HG03442 (cell line): ENCODE measurements around the gene CTNND1.

Experiments used
- ATAC-seq: cut with Tn5 transposase; IDR thresholded peaks from one replicate; pipeline ENCODE4 v1.9.1; 2021; ENCODE audit warnings: mild to moderate bottlenecking, moderate library complexity; ENCODE audit not compliant: unreplicated experiment

The CTNND1 gene

GRCh38 chr11:57842873-57843272, 81.3 kb downstream of the CTNND1 start:
- ATAC-seq, result no peak

DNA sequence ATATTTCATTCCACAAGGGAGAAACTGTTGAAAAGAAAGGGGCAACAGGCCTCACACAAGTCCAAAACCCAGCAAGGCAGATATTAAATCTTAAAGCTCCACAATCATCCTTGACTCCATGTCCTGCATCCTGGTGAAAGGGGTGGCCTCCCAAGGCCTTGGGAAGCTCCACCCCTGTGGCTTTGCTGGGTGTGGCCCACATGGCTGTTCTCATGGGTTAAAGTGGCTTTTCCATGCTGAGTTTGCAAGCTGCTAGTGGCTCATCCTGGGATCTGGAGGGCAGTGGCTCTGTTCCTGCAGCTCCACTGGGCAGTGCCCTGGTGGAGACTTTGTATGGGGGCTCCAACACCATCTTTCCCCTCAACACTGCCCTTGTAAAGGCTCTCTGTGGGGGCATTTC, 106.4 kb downstream of the CTNND1 start:
- no peak for ATAC-seq

- ATAC-seq, result no peak
Measured at GRCh38 chr11:57868491-57868890, 106.9 kb downstream of the CTNND1 start.
